ENCODE measurements around the gene MED14. TPM values are rescaled to one million over a fixed set of nuclear protein-coding genes. Genes with fewer than 3 reads are reported as not detected.
A peak's percentile ranks its signal among the peaks of the same experiment; 100 is the strongest.
"Not testable (repeated sequence)": the region's sequence is repeated elsewhere in the genome, so short reads cannot be mapped to it uniquely, and the experiment has no call there.

Gene MED14
- polyA plus RNA-seq, 2 donors: 7.4 to 9.8 TPM

- Histone ChIP-seq H3K36me3 (ENCODE audit: control insufficient read depth in 2 of 2, insufficient read depth in 2 of 2, low read length in 1 of 2) (no peaks in the 10 kb centered on the region), H3K4me1 (ENCODE audit: control insufficient read depth in 2 of 2, insufficient read depth in 2 of 2, low read length in 1 of 2) (no peaks in the 10 kb centered on the region), H3K27ac (ENCODE audit: low read depth in 2 of 2, low read length in 1 of 2) (no peak overlapping the region), H3K4me3 (ENCODE audit: low read depth in 1 of 2, low read length in 2 of 2) (peak overlapping the region in 1 of 2 donors; percentile 18), H3K27me3 (ENCODE audit: control insufficient read depth in 1 of 2, insufficient read depth in 2 of 2, low read length in 2 of 2) (no peaks in the 10 kb centered on the region), H3K9me3 (ENCODE audit: control insufficient read depth in 2 of 2, insufficient read depth in 1 of 2, low read depth in 1 of 2, low read length in 1 of 2) (no peaks in the 10 kb centered on the region)
- 19 to 55% methylated on average over 2 of the region's 2 CpGs for WGBS, 2 donors
Measured at GRCh38 chrX:40733706-40734105, 1.6 kb downstream of the MED14 start.

DNA sequence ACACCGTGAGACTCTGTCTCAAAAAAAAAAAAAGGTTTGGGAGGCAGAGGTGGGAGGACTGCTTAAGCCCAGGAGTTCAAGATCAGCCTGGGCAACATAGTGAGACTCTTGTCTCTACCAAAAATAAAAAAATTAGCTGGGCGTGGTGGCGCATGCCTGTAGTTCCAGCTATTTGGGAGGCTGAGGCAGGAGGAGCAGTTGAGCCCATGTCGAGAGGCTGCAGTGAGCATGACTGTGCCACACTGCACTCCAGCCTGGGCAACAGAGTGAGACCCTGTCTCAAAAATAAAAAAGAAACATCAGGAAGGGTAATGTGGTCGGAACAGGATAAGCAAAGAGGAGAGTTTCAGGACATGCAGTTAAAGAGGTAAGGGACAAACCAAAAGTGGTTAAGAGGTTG, 2.8 kb downstream of the MED14 start:
- H3K27ac ChIP-seq (ENCODE audit: low read depth in 2 of 2, low read length in 1 of 2); H3K4me3 ChIP-seq (ENCODE audit: low read depth in 1 of 2, low read length in 2 of 2): not testable (repeated sequence)
- WGBS, 2 donors: 96% methylated on average over 5 of the region's 5 CpGs

GRCh38 chrX:40729598-40730584, 5.5 kb downstream of the MED14 start:
- no peak overlapping the region for H3K27ac ChIP-seq (ENCODE audit: low read depth in 2 of 2, low read length in 1 of 2)
- H3K27me3 ChIP-seq (ENCODE audit: control insufficient read depth in 1 of 2, insufficient read depth in 2 of 2, low read length in 2 of 2): no peaks in the 10 kb centered on the region
- H3K4me3 ChIP-seq (ENCODE audit: low read depth in 1 of 2, low read length in 2 of 2): no peak overlapping the region
- H3K36me3 ChIP-seq (ENCODE audit: control insufficient read depth in 2 of 2, insufficient read depth in 2 of 2, low read length in 1 of 2): no peaks in the 10 kb centered on the region
- H3K9me3 ChIP-seq (ENCODE audit: control insufficient read depth in 2 of 2, insufficient read depth in 1 of 2, low read depth in 1 of 2, low read length in 1 of 2): no peaks in the 10 kb centered on the region
- no peaks in the 10 kb centered on the region for H3K4me1 ChIP-seq (ENCODE audit: control insufficient read depth in 2 of 2, insufficient read depth in 2 of 2, low read length in 1 of 2)
- 44 to 59% methylated on average over 4 of the region's 4 CpGs for WGBS, 2 donors

More for the DNA sequence above, 2.8 kb downstream of the MED14 start:
- not testable (repeated sequence) for H3K27me3 ChIP-seq (ENCODE audit: control insufficient read depth in 1 of 2, insufficient read depth in 2 of 2, low read length in 2 of 2); H3K9me3 ChIP-seq (ENCODE audit: control insufficient read depth in 2 of 2, insufficient read depth in 1 of 2, low read depth in 1 of 2, low read length in 1 of 2); H3K4me1 ChIP-seq (ENCODE audit: control insufficient read depth in 2 of 2, insufficient read depth in 2 of 2, low read length in 1 of 2); H3K36me3 ChIP-seq (ENCODE audit: control insufficient read depth in 2 of 2, insufficient read depth in 2 of 2, low read length in 1 of 2)

GRCh38 chrX:40727581-40728252, 7.6 kb downstream of the MED14 start:
- no peaks in the 10 kb centered on the region for H3K9me3 ChIP-seq (ENCODE audit: control insufficient read depth in 2 of 2, insufficient read depth in 1 of 2, low read depth in 1 of 2, low read length in 1 of 2)
- WGBS, 2 donors: 76 to 86% methylated on average over 6 of the region's 6 CpGs
- no peaks in the 10 kb centered on the region for H3K4me1 ChIP-seq (ENCODE audit: control insufficient read depth in 2 of 2, insufficient read depth in 2 of 2, low read length in 1 of 2)
- no peak overlapping the region for H3K4me3 ChIP-seq (ENCODE audit: low read depth in 1 of 2, low read length in 2 of 2)
- no peak overlapping the region for H3K27ac ChIP-seq (ENCODE audit: low read depth in 2 of 2, low read length in 1 of 2)
- no peaks in the 10 kb centered on the region for H3K36me3 ChIP-seq (ENCODE audit: control insufficient read depth in 2 of 2, insufficient read depth in 2 of 2, low read length in 1 of 2)
- H3K27me3 ChIP-seq (ENCODE audit: control insufficient read depth in 1 of 2, insufficient read depth in 2 of 2, low read length in 2 of 2): no peaks in the 10 kb centered on the region

DNA sequence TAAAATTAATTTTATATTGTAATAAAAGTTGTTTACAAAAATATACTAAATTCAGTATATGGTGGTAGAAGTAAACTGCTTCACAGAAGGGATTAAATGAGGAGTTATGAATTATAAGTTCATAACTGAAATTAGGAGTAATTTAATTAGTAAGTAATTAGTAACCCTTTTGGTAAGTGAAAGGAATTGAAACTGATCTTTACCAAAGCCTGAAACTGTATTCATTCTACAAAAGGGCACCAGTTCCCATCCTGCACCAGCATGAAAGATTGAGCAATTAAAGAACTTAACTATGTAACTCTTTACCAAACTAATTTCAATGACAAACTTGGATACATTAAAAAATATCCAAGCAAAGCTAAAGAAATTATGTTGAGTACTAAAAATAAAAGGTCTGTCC, 8.2 kb downstream of the MED14 start:
- H3K4me3 ChIP-seq (ENCODE audit: low read depth in 1 of 2, low read length in 2 of 2): no peak overlapping the region
- H3K27ac ChIP-seq (ENCODE audit: low read depth in 2 of 2, low read length in 1 of 2): no peak overlapping the region
- H3K36me3 ChIP-seq (ENCODE audit: control insufficient read depth in 2 of 2, insufficient read depth in 2 of 2, low read length in 1 of 2): no peaks in the 10 kb centered on the region
- no peaks in the 10 kb centered on the region for H3K27me3 ChIP-seq (ENCODE audit: control insufficient read depth in 1 of 2, insufficient read depth in 2 of 2, low read length in 2 of 2)
- no peaks in the 10 kb centered on the region for H3K9me3 ChIP-seq (ENCODE audit: control insufficient read depth in 2 of 2, insufficient read depth in 1 of 2, low read depth in 1 of 2, low read length in 1 of 2)
- H3K4me1 ChIP-seq (ENCODE audit: control insufficient read depth in 2 of 2, insufficient read depth in 2 of 2, low read length in 1 of 2): no peaks in the 10 kb centered on the region

DNA sequence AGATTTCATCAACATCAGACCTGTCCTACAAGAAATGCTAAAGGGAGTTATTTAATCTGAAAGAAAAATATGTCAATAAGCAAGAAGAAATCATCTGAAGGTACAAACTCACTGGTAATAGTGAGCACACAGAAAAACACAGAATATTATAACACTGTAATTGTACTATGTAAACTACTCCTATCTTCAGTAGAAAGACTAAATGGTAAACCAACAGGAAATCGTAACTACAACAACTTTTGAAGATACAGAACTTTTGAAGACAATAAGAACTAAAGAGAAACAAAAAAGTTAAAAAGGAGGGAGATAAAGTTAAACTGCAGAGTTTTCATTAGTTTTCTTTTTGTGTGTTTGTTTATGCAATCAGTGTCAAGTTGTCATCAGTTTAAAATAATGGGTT, 12.4 kb downstream of the MED14 start:
- H3K27ac ChIP-seq (ENCODE audit: low read depth in 2 of 2, low read length in 1 of 2): no peak overlapping the region
- no peak overlapping the region for H3K4me3 ChIP-seq (ENCODE audit: low read depth in 1 of 2, low read length in 2 of 2)
- WGBS, 2 donors: 78 to 96% methylated on average over 1 of the region's 1 CpG
- peaks cover 0 to 2% of the 10 kb centered on the region in 2 donors for H3K36me3 ChIP-seq (ENCODE audit: control insufficient read depth in 2 of 2, insufficient read depth in 2 of 2, low read length in 1 of 2)
- H3K9me3 ChIP-seq (ENCODE audit: control insufficient read depth in 2 of 2, insufficient read depth in 1 of 2, low read depth in 1 of 2, low read length in 1 of 2): no peaks in the 10 kb centered on the region
- H3K27me3 ChIP-seq (ENCODE audit: control insufficient read depth in 1 of 2, insufficient read depth in 2 of 2, low read length in 2 of 2): no peaks in the 10 kb centered on the region
- no peaks in the 10 kb centered on the region for H3K4me1 ChIP-seq (ENCODE audit: control insufficient read depth in 2 of 2, insufficient read depth in 2 of 2, low read length in 1 of 2)

DNA sequence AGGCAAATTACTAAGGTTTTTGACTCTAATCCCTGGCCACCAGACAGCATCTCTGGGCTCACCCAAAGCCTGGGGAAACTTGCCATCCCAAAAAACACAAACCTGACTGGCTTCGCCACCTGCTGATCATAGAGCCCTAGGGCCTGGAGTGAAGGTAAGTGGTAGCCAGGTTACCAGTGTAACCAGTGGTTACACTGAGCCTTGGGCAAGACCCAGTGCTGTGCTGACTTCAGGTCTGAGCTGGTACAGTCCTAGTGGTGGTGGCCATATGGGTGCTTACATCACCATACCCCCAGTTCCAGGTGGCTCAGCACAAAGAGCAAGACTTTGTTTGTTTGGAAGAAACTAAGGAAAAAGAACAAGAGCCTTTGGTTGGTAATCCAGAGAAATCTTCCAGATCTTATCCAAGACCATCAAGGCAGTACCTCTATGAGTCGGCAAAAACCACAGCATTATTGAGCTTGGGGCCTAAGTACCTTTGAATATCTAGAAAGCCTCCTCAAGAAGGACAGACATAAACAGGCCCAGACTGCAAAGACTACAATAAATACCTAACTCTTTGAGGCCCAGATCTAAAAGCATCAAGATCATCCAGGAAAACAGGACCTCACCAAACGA, 13.7 kb downstream of the MED14 start:
- no peak overlapping the region for H3K27ac ChIP-seq (ENCODE audit: low read depth in 2 of 2, low read length in 1 of 2)

DNA sequence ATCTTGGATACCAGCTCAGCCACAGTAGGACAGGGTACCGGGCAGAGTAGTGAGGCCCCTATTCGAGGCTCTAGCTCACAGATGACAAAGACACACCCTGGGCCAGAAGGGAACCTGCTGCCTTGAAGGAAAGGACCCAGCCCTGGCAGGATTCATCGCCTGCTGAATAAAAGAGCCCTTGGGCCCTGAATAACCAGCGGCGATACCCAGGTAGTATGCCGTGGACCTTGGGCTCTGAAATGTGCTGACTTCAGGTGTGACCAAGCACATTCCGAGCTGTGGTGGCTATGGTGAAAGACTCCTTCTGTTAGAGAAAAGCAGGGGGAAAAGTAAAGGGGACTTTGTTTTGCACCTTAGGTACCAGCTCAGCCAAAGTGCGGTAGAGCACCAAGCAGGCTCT, 14.6 kb downstream of the MED14 start:
- Histone ChIP-seq H3K27ac (ENCODE audit: low read depth in 2 of 2, low read length in 1 of 2) (no peak overlapping the region), H3K9me3 (ENCODE audit: control insufficient read depth in 2 of 2, insufficient read depth in 1 of 2, low read depth in 1 of 2, low read length in 1 of 2) (no peaks in the 10 kb centered on the region), H3K4me3 (ENCODE audit: low read depth in 1 of 2, low read length in 2 of 2) (no peak overlapping the region), H3K4me1 (ENCODE audit: control insufficient read depth in 2 of 2, insufficient read depth in 2 of 2, low read length in 1 of 2) (no peaks in the 10 kb centered on the region), H3K27me3 (ENCODE audit: control insufficient read depth in 1 of 2, insufficient read depth in 2 of 2, low read length in 2 of 2) (no peaks in the 10 kb centered on the region), H3K36me3 (ENCODE audit: control insufficient read depth in 2 of 2, insufficient read depth in 2 of 2, low read length in 1 of 2) (peaks cover 0 to 2% of the 10 kb centered on the region in 2 donors)
- WGBS, 2 donors: 95 to 96% methylated on average over 8 of the region's 8 CpGs

More for the DNA sequence above, 13.7 kb downstream of the MED14 start:
- H3K27me3 ChIP-seq (ENCODE audit: control insufficient read depth in 1 of 2, insufficient read depth in 2 of 2, low read length in 2 of 2): no peaks in the 10 kb centered on the region
- H3K4me1 ChIP-seq (ENCODE audit: control insufficient read depth in 2 of 2, insufficient read depth in 2 of 2, low read length in 1 of 2): no peaks in the 10 kb centered on the region
- no peak overlapping the region for H3K4me3 ChIP-seq (ENCODE audit: low read depth in 1 of 2, low read length in 2 of 2)
- peaks cover 0 to 2% of the 10 kb centered on the region in 2 donors for H3K36me3 ChIP-seq (ENCODE audit: control insufficient read depth in 2 of 2, insufficient read depth in 2 of 2, low read length in 1 of 2)
- 60 to 75% methylated on average over 3 of the region's 3 CpGs for WGBS, 2 donors
- H3K9me3 ChIP-seq (ENCODE audit: control insufficient read depth in 2 of 2, insufficient read depth in 1 of 2, low read depth in 1 of 2, low read length in 1 of 2): no peaks in the 10 kb centered on the region

DNA sequence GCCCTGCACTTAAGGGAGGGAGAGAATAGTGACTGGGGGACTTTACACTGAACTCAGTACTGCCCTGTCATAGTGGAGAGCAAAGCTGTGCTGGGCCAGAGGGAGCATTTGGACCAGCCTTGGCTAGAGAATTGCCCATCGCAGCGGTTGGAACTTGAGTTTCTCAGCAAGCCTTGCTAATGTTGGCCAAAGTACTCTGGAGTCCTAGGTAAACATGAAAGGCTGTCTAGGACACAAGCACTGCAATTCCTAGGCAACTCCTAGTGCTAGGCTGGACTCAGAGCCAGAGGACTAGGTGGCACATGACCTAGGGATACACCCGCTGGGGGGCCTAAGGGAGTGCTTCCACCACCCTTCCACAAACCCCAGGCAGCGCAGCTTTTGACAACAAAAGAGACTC, 15.0 kb downstream of the MED14 start:
- WGBS, 2 donors: 87 to 98% methylated on average over 4 of the region's 4 CpGs

More for the DNA sequence above, 15.0 kb downstream of the MED14 start:
- no peaks in the 10 kb centered on the region for H3K4me1 ChIP-seq (ENCODE audit: control insufficient read depth in 2 of 2, insufficient read depth in 2 of 2, low read length in 1 of 2)
- no peaks in the 10 kb centered on the region for H3K27me3 ChIP-seq (ENCODE audit: control insufficient read depth in 1 of 2, insufficient read depth in 2 of 2, low read length in 2 of 2)
- no peak overlapping the region for H3K4me3 ChIP-seq (ENCODE audit: low read depth in 1 of 2, low read length in 2 of 2)
- peaks cover 0 to 2% of the 10 kb centered on the region in 2 donors for H3K36me3 ChIP-seq (ENCODE audit: control insufficient read depth in 2 of 2, insufficient read depth in 2 of 2, low read length in 1 of 2)
- no peak overlapping the region for H3K27ac ChIP-seq (ENCODE audit: low read depth in 2 of 2, low read length in 1 of 2)
- H3K9me3 ChIP-seq (ENCODE audit: control insufficient read depth in 2 of 2, insufficient read depth in 1 of 2, low read depth in 1 of 2, low read length in 1 of 2): no peaks in the 10 kb centered on the region
